Ishikawa (cell line): ENCODE measurements around the gene STK38.

ENCODE experiments used
- CEBPB ChIP-seq: IDR thresholded peaks from 2 replicates; pipeline ENCODE4 v1.6.1; 2012
- CREB1 ChIP-seq: IDR thresholded peaks from 2 replicates; pipeline ENCODE4 v1.6.1; 2012; ENCODE audit warnings: low read depth
- EGR1 ChIP-seq: IDR thresholded peaks from 2 replicates; pipeline ENCODE4 v1.6.1; 2012
- EP300 ChIP-seq: IDR thresholded peaks from 2 replicates; pipeline ENCODE4 v1.6.1; 2012; ENCODE audit warnings: borderline replicate concordance
- FOXM1 ChIP-seq: IDR thresholded peaks from 2 replicates; pipeline ENCODE4 v1.6.1; 2012; ENCODE audit warnings: low read depth, borderline replicate concordance
- MAX ChIP-seq: IDR thresholded peaks from 2 replicates; pipeline ENCODE4 v1.6.1; 2012
- NFIC ChIP-seq: IDR thresholded peaks from 2 replicates; pipeline ENCODE4 v1.6.1; 2012
- RAD21 ChIP-seq: IDR thresholded peaks from 2 replicates; pipeline ENCODE4 v1.6.1; 2012; ENCODE audit warnings: low read depth
- REST ChIP-seq: IDR thresholded peaks from 2 replicates; pipeline ENCODE4 v1.6.1; 2012; ENCODE audit warnings: low read depth, mild to moderate bottlenecking
- TAF1 ChIP-seq: IDR thresholded peaks from 2 replicates; pipeline ENCODE4 v1.6.1; 2012; ENCODE audit warnings: low read depth, mild to moderate bottlenecking
- TCF12 ChIP-seq: IDR thresholded peaks from 2 replicates; pipeline ENCODE4 v1.6.1; 2012; ENCODE audit warnings: low read depth
- TEAD4 ChIP-seq: IDR thresholded peaks from 2 replicates; pipeline ENCODE4 v1.6.1; 2012
- USF1 ChIP-seq: IDR thresholded peaks from 2 replicates; pipeline ENCODE4 v1.6.1; 2012
- YY1 ChIP-seq: IDR thresholded peaks from 2 replicates; pipeline ENCODE4 v1.6.1; 2012; ENCODE audit warnings: low read depth
- ZBTB7A ChIP-seq: IDR thresholded peaks from 2 replicates; pipeline ENCODE4 v1.6.1; 2012; ENCODE audit warnings: low read depth

STK38 gene

GRCh38 chr6:36594029-36594815, 46.9 kb upstream of the STK38 start, which contains the start of gene SRSF3:
SRSF3 (plus strand) TSS chr6:36594362; CDS start chr6:36596763, 2,401 bp downstream.
- TF ChIP-seq EGR1 (peak; percentile 32; the same call in 1 of the 2 replicates), FOXM1 (0 out of 2 replicates have a peak, but pooled peaks have one; percentile 57), TAF1 (peak; percentile 93), NFIC (no peak), USF1 (peak; percentile 89), EP300 (peak; percentile 34; the same call in 1 of the 2 replicates), CEBPB (no peak), TCF12 (peak; percentile 65; the same call in 1 of the 2 replicates), TEAD4 (peak; percentile 80), ZBTB7A (no peak), MAX (peak; percentile 89), CREB1 (peak; percentile 61), REST (no peak), YY1 (peak; percentile 96), RAD21 (no peak)

GRCh38 chr6:36593569-36594028, 46.3 kb upstream of the STK38 start:
- TF ChIP-seq USF1 (peak; percentile 88), FOXM1 (no peak), RAD21 (no peak), EP300 (no peak)

- TF ChIP-seq NFIC (no peak), CEBPB (no peak), YY1 (no peak), FOXM1 (no peak), EGR1 (no peak), USF1 (no peak), TAF1 (no peak), MAX (no peak), CREB1 (no peak), RAD21 (no peak), TCF12 (no peak), TEAD4 (no peak)
These were observed 45.0 kb upstream of the STK38 start for GRCh38 chr6:36592221-36592655.

DNA sequence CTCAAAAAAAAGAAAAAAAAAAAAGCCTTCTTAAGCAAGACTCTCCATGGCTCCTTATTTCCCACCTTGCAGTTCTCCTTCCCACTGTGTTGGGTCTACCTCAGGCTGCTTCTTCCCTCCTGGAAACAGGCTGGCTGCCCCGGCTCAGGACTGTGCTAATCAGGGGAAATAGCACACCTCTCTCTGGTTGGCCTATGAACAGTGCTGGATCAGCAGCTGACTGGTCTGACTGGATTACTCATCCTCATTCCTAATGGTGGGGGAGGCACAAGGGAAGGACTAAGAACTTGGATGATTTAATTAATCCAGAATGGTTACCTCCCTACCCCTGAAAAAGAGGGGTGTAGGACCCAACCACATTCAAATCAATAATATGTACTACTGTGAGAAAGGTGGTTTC, 43.0 kb upstream of the STK38 start:
- TF ChIP-seq EGR1, result no peak

DNA sequence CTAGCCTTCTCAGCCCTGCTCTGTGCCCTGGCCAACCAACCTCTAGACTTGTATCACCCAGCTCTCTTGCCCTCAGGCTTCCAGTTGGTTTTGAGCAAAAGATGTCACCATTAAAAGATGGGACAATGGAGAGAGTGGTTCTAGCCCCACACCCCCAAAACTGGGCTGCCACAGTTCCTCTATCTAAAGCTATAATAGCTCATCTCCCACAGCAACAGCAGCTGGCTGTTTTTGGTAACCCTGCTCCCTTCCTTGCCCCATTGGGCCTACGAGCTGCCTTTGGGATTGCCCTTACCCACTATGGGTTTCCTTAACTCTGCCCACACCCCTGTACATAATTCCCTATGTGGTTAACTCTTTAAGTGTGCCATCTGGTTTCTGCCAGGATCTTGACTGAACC, 39.3 kb upstream of the STK38 start:
- TF ChIP-seq TCF12 (no peak), CREB1 (no peak), TEAD4 (no peak), CEBPB (no peak), FOXM1 (no peak), ZBTB7A (no peak), REST (no peak), YY1 (no peak), RAD21 (no peak), EP300 (no peak), USF1 (no peak), NFIC (no peak), TAF1 (no peak), EGR1 (no peak), MAX (no peak)
